Measurements from ENCODE around the gene TRIP4. TPM values are rescaled to one million over a fixed set of nuclear protein-coding genes. Genes with fewer than 3 reads are reported as not detected.
"Not testable (repeated sequence)": the region's sequence is repeated elsewhere in the genome, so short reads cannot be mapped to it uniquely, and the experiment has no call there.

Gene TRIP4
- total and polyA plus RNA-seq, 4 donors: 17.0 to 23.6 (median 23.0) TPM

DNA sequence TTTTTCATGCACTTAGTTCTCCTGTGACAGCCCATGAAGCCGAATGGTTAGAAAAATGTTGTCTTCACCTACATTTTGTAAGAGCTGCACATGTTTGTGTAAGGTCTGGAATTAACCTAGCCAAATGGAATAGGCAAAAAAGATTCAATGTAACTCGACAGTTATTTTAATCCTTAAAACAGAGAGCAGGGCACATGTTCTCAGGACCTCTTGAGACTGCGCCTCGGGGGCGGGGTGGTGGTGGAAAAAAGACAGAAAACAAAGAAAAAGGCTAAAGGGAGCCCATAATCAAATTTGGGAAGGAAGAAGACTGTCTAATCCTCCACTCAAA, 31.0 kb upstream of the TRIP4 start:
- DNase-seq: no peak
- Histone ChIP-seq H3K9me3 (ENCODE audit: control insufficient read depth in 4 of 4, insufficient read depth in 3 of 4, low read length in 3 of 4) (no peaks in the 10 kb centered on the region), H3K9ac (ENCODE audit: insufficient read depth in 1 of 2, low read length in 2 of 2) (peak overlapping the region; percentile 59 to 85), H3K27ac (ENCODE audit: low read depth in 1 of 2, low read length in 1 of 2) (no peak overlapping the region), H3K4me1 (ENCODE audit: control insufficient read depth in 5 of 5, insufficient read depth in 5 of 5, low read length in 5 of 5) (peaks cover 0 to 12% (median 0%) of the 10 kb centered on the region in 5 donors), H3K36me3 (ENCODE audit: control insufficient read depth in 4 of 4, insufficient read depth in 4 of 4, low read length in 4 of 4) (no peaks in the 10 kb centered on the region), H3K27me3 (ENCODE audit: control insufficient read depth in 3 of 3, insufficient read depth in 3 of 3, low read length in 2 of 3) (no peaks in the 10 kb centered on the region), H3K4me3 (no peak overlapping the region)
- ATAC-seq (ENCODE audit: insufficient read depth, low FRiP score): no peak
- TF ChIP-seq, protein P1, sequence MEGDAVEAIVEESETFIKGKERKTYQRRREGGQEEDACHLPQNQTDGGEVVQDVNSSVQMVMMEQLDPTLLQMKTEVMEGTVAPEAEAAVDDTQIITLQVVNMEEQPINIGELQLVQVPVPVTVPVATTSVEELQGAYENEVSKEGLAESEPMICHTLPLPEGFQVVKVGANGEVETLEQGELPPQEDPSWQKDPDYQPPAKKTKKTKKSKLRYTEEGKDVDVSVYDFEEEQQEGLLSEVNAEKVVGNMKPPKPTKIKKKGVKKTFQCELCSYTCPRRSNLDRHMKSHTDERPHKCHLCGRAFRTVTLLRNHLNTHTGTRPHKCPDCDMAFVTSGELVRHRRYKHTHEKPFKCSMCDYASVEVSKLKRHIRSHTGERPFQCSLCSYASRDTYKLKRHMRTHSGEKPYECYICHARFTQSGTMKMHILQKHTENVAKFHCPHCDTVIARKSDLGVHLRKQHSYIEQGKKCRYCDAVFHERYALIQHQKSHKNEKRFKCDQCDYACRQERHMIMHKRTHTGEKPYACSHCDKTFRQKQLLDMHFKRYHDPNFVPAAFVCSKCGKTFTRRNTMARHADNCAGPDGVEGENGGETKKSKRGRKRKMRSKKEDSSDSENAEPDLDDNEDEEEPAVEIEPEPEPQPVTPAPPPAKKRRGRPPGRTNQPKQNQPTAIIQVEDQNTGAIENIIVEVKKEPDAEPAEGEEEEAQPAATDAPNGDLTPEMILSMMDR (IDR thresholded peaks at IDR 0.05; ENCODE audit: control extremely low read depth, extremely low read depth): no peak
- WGBS, 2 donors: 43 to 49% methylated on average over 5 of the region's 5 CpGs

DNA sequence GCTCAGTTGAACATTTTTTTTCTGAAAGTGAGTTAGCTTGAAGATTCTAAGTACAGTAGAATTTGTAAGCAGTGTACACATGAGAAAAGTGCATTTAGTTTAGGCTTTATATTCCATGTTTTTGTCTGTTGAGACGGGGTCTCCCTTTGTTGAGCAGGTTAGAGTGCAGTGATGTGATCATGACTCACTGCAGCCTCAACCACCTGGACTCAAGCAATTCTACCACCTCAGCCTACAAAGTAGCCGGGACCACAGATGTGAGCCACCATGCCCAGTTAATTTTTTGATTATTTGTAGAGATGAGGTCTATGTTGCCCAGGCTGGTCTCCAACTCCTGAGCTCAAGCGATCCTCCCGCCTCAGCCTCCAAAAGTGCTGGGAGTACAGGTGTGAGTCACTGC, 26.4 kb upstream of the TRIP4 start:
- Histone ChIP-seq H3K36me3 (ENCODE audit: control insufficient read depth in 4 of 4, insufficient read depth in 4 of 4, low read length in 4 of 4) (no peaks in the 10 kb centered on the region), H3K9ac (ENCODE audit: insufficient read depth in 1 of 2, low read length in 2 of 2) (no peak overlapping the region), H3K27me3 (ENCODE audit: control insufficient read depth in 3 of 3, insufficient read depth in 3 of 3, low read length in 2 of 3) (no peaks in the 10 kb centered on the region), H3K27ac (ENCODE audit: low read depth in 1 of 2, low read length in 1 of 2) (no peak overlapping the region), H3K4me3 (no peak overlapping the region), H3K4me1 (ENCODE audit: control insufficient read depth in 5 of 5, insufficient read depth in 5 of 5, low read length in 5 of 5) (peaks cover 0 to 5% (median 0%) of the 10 kb centered on the region in 5 donors), H3K9me3 (ENCODE audit: control insufficient read depth in 4 of 4, insufficient read depth in 3 of 4, low read length in 3 of 4) (no peaks in the 10 kb centered on the region)
- WGBS, 2 donors: 97 to 98% methylated on average over 4 of the region's 4 CpGs
- TF ChIP-seq, protein P1 (IDR thresholded peaks at IDR 0.05; ENCODE audit: control extremely low read depth, extremely low read depth): no peak
- ATAC-seq (ENCODE audit: insufficient read depth, low FRiP score): no peak
- no peak for DNase-seq

DNA sequence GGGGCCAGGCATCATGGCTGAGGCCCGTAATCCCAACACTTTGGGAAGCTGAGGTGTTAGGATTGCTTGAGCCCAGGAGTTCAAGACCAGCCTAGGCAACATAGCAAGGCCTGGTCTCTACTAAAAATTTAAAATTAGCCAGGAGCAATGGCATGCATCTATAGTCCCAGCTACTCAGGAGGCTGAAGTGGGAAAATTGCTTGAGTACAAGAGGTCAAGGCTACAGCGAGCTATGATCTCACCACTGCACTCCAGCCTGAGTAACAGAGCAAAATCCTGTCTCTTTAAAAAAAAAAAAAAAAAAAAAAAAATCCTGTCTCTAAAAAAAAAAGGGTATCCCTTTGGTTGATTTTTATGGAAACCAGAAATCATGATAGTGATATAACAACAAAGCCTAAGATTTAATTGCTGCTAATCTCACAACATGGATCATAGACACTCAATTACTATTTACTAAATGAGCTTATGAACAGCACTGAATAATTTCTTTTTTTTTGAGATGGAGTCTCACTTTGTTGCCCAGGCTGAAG, 18.5 kb upstream of the TRIP4 start:
- H3K27me3 ChIP-seq (ENCODE audit: control insufficient read depth in 3 of 3, insufficient read depth in 3 of 3, low read length in 2 of 3): no peaks in the 10 kb centered on the region

DNA sequence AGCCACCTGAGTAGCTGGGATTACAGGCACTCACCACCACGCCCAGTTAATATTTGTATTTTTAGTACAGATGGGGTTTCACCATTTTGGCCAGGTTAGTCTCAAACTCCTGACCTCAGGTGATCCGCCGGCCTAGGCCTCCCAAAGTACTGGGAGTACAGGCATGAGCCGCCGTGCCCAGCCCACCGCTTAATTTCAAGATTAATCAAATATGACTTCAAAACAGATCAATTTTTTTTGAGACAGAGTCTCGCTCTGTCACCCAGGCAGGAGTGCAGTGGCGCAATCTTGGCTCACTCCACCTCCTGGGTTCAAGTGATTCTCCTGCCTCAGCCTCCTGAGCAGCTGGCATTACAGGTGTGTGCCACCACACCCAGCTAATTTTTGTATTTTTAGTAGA, 16.3 kb upstream of the TRIP4 start:
- not testable (repeated sequence) for H3K9ac ChIP-seq (ENCODE audit: insufficient read depth in 1 of 2, low read length in 2 of 2); H3K27ac ChIP-seq (ENCODE audit: low read depth in 1 of 2, low read length in 1 of 2); H3K9me3 ChIP-seq (ENCODE audit: control insufficient read depth in 4 of 4, insufficient read depth in 3 of 4, low read length in 3 of 4); H3K27me3 ChIP-seq (ENCODE audit: control insufficient read depth in 3 of 3, insufficient read depth in 3 of 3, low read length in 2 of 3); ATAC-seq (ENCODE audit: insufficient read depth, low FRiP score); H3K36me3 ChIP-seq (ENCODE audit: control insufficient read depth in 4 of 4, insufficient read depth in 4 of 4, low read length in 4 of 4); H3K4me3 ChIP-seq; DNase-seq; H3K4me1 ChIP-seq (ENCODE audit: control insufficient read depth in 5 of 5, insufficient read depth in 5 of 5, low read length in 5 of 5)
- WGBS, 2 donors: 96 to 98% methylated on average over 8 of the region's 8 CpGs

More for the DNA sequence above, 18.5 kb upstream of the TRIP4 start:
- Histone ChIP-seq H3K9ac (ENCODE audit: insufficient read depth in 1 of 2, low read length in 2 of 2) (no peak overlapping the region), H3K4me1 (ENCODE audit: control insufficient read depth in 5 of 5, insufficient read depth in 5 of 5, low read length in 5 of 5) (no peaks in the 10 kb centered on the region), H3K27ac (ENCODE audit: low read depth in 1 of 2, low read length in 1 of 2) (no peak overlapping the region), H3K9me3 (ENCODE audit: control insufficient read depth in 4 of 4, insufficient read depth in 3 of 4, low read length in 3 of 4) (no peaks in the 10 kb centered on the region), H3K4me3 (no peak overlapping the region), H3K36me3 (ENCODE audit: control insufficient read depth in 4 of 4, insufficient read depth in 4 of 4, low read length in 4 of 4) (no peaks in the 10 kb centered on the region)
- TF ChIP-seq, protein P1 (IDR thresholded peaks at IDR 0.05; ENCODE audit: control extremely low read depth, extremely low read depth): no peak
- DNase-seq (no peak), ATAC-seq (ENCODE audit: insufficient read depth, low FRiP score) (no peak)
- WGBS, 2 donors: 84 to 96% methylated on average over 2 of the region's 2 CpGs
